NCI-H2081 treated with DMSO at 0.1 percent for 48 hours (cell line): Measurements from ENCODE around the gene TIPIN.
"Not testable (repeated sequence)": the region's sequence is repeated elsewhere in the genome, so short reads cannot be mapped to it uniquely, and the experiment has no call there.

ENCODE experiments used
- DNase-seq: peaks from one replicate; lab custom pipeline; 2025; lab: John Stamatoyannopoulos, UW

The TIPIN gene

GRCh38 chr15:66386204-66387123 lies 30.0 kb upstream of the TIPIN start, which contains the start of gene MAP2K1:
MAP2K1 (plus strand) TSS chr15:66386912; CDS start chr15:66387348, 436 bp downstream.
- DNase-seq: peak; percentile 84

- not testable (repeated sequence) for DNase-seq
These were observed 24.9 kb upstream of the TIPIN start for GRCh38 chr15:66381376-66381775.

DNA sequence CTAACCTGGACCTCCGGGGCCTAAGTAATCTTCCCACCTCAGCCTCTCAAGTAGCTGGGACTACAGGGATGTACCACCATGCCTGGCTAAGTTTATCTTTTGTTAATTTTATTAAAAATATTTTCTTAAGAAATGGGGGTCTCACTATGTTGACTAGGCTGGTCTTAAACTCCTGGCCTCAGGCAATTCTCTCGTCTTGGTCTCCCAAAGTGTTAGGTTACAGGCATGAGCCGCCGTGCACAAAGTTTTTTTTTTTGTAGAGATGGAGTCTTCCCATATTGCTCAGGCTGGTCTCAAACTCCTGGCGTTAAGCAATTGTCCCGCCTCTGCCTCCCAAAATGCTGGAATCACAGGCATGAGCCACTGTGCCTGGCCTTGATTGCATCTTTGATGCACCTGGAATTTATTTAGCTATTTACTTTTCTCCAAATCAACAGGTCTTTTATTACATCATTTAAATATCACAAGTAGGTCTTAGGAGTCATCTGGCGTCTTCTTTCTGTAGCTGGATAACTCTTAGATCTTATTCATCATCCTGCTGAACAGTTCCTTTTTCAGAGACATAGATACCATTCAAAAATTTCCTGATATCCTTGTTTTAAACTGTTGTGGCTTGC lies 22.4 kb upstream of the TIPIN start:
- no peak for DNase-seq

DNA sequence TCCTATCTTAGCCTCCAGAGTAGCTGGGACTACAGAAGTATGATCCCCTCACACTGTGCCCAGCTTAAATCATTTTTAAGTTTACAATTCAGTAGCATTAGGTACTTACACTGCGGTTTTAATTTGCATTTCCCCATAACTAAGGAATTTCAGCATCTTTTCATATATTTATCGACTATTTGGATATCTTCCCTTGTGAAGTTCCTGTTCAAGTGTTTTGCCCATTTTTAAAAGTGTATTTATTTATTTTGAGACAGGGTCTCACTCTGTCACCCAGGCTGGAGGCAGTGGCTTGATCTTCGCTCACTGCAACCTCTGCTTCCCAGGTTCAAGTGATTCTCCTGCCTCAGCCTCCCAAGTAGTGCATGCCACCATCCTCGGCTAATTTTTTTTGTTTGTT lies 17.7 kb upstream of the TIPIN start:
- DNase-seq: no peak

DNA sequence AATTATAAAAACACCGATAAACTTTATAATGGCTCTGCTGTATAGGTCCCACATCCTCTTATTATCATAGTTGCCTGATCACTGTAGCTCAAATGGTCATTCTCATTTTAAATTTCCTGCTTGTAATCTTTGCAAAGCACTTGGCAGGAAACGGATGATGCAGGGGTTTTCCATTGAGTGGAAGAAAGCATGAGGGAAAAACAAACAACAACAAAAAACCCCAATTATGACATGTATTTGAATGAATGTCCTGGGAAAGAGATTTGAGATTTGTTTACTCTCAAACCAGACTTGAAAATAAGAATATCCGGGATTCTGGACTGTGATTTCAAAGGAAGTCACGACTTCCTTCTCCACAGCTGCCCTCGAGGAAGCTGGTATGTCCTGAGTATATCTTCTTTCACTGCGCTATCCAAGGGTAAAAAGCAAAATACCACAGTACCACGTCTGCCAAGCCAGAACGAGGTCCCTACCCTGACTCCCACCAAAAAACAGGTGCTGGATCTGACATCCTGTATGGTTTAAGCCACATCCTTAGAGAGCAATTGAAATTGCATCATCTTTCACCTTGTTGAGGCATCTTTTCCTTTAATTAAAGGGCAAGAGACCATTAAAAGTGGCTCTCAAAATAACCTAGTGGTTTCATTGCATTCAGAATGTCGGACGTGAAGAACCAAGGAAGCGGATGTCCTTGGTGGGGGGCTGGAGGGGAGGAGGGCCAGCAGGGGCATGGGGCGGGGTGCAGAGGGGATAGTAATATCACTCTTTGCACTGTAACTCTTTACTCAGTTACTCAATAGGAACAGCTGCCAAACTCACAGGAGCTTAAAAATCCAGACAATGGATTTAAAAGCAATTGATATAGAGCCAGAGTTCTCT lies 13.5 kb upstream of the TIPIN start:
- no peak for DNase-seq

- DNase-seq: no peak
These were observed 8.6 kb upstream of the TIPIN start for GRCh38 chr15:66364944-66365528.

- no peak for DNase-seq
These were observed 6.3 kb upstream of the TIPIN start for GRCh38 chr15:66362776-66363175.

DNA sequence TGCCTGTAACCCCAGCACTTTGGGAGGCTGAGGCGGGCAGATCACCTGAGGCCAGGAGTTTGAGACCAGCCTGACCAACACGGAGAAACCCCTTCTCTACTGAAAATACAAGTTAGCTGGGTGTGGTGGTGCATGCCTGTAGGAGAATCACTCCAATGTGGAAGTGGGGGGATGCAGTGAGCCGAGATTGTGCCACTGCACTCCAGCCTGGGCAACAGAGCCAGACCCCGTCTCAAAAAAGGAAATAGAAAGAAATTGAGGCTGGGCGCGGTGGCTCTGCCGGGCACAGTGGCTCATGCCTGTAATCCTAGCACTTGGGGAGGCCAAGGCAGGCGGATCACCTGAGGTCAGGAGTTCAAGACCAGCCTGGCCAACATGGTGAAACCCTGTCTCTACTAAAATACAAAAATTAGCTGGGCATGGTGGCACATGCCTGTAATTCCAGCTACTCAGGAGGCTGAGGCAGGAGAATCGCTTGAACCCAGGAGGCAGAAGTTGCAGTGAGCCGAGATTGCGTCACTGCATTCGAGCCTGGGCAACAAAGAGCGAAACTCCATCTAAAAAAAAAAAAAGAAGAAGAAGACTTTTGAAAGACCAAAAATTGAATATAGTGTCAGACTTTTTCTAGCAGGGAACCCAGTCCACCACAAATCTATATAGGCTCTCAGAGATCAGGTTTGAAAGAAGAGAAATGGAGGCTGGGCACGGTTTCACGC lies 5.4 kb upstream of the TIPIN start:
- not testable (repeated sequence) for DNase-seq

GRCh38 chr15:66359740-66360139 lies 3.3 kb upstream of the TIPIN start:
- DNase-seq: no peak

DNA sequence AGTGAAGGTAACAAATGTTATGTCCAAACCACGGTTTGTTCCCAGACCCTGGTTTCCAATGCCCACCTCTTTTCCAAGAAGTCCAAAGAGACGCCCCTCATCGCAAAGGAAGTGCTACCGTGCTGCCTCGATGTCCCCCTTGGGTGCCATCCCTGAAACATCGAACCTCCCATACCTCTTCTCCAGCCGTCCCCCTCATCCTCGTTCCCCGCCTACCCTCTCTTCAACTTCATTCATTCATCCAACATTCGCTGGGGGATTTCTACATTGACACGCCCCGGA lies 467 bp downstream of the TIPIN start:
- DNase-seq: no peak

DNA sequence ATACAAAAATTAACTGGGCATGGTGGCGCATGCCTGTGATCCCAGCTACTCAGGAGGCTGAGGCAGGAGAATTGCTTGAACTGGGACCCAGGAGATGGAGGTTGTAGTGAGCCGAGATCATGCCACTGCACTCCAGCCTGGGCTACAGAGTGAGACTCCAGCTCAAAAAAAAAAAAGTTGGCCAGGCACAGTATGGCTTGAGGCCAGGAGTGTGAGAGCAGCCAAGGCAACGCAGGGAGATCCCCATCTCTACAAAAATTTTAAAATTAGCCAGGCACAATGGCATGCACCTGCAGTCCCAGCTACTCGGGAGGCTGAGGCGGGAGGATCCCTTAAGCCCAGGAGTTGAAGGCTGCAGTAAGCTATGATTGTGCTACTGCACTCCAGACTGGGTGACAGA lies 8.0 kb downstream of the TIPIN start:
- DNase-seq: not testable (repeated sequence)

DNA sequence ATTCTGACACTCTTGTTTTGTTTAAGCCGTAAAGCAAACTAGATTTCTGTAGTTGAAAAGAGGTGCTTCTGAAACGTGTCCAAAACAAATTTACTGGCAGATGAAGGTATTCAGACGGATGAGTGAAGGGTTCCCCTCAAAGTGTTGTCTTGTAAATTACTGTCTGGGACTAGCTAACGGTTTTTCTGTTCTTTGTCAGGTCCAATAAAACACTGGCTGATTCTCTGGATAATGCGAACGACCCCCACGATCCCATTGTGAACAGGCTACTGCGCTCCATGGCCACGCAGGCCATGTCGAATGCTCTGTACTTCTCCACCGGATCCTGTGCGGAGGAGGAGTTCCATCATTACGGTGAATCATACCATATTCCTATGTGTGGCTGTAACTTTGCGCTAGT lies 27.7 kb downstream of the TIPIN start:
- DNase-seq: no peak

DNA sequence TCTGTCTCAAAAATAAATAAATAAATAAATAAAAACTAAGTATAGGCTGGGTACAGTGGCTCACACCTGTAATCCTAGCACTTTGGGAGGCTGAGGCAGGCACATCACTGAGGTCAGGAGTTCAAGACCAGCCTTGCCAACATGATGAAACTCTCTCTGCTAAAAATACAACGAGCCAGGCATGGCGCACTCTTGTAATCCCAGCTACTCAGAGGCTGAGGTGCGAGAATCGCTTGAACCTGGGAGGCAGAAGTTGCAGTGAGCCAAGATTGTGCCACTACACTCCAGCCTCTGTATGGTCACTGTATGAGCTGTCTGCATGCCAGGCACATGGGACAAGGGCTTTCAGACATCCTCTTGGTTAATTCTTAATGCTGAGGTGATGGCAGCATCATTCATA lies 28.7 kb downstream of the TIPIN start:
- DNase-seq: no peak

DNA sequence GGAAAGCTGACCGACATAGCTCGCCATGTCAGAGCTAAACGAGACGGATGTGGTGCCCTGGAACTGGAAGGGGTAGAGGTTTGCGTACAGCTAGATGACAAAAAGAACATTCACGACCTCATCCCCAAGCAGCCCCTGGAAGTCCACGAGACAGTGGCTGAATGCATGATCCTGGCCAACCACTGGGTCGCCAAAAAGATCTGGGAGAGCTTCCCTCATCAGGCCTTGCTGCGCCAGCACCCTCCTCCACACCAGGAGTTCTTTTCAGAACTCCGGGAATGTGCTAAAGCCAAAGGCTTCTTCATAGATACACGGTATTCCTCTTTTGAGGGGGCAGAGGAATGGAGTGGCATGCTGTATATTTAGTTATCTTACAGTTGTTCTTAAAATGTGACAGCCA lies 30.4 kb downstream of the TIPIN start:
- no peak for DNase-seq

GRCh38 chr15:66323312-66323928 lies 33.1 kb downstream of the TIPIN start:
- no peak for DNase-seq

GRCh38 chr15:66312144-66312543 lies 44.3 kb downstream of the TIPIN start:
- no peak for DNase-seq

- DNase-seq: no peak
These were observed 45.7 kb downstream of the TIPIN start for GRCh38 chr15:66310786-66311185.

DNA sequence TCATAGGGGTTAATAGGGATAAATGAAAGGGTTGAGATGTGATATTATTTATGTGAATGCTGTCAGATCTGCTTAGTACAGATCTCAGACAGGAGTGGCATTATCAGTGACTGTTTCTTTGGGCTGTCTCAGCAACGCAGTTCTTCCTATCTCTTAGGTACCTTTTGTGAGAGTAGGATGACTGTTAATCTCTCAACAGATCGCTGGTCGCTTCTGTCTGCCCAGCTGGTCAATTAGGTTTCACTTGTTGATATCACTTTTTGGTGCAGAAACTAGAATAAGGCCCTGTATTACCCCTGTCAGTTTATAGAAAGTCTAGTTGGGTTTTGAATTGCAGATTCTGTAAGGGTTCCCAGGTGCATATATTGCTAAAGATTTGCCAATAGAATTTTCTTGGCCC lies 46.7 kb downstream of the TIPIN start:
- DNase-seq: no peak

DNA sequence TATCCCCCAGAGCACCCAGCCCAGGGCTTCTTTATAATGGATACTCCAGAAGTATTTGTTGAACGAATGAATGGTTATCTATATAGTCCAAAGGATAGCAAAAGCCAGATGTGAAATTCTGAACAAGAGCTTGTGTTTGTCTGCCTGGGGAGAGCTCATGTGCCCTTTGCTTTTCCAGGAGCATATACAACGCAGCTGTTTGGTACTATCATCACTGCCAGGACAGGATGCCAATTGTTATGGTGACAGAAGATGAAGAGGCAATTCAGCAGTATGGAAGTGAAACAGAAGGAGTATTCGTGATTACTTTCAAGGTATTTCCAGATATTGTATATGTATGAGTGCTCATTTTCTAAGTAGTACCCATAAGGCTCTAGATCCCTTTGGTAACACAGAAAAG lies 48.0 kb downstream of the TIPIN start:
- DNase-seq: no peak

- DNase-seq: no peak
These were observed 50.1 kb downstream of the TIPIN start for GRCh38 chr15:66306381-66306780.

DNA sequence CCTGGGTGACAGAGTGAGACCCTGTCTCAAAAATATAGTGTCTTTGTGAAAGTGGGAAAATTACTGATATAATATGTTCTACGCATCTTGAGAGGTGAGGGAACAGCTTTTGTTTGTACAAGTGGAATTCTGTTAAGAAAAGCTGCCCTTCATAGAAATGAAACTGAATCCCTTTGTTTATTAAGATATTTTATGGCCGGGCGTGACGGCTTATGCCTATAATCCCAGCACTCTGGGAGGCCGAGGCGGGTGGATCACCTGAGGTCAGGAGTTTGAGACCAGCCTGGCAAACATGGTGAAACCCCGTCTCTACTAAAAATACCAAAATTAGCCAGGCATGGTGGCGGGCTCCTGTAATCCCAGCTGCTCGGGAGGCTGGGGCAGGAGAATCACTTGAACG lies 52.1 kb downstream of the TIPIN start:
- not testable (repeated sequence) for DNase-seq
